ENCODE data around the gene NHSL1. TPM values are rescaled to one million over a fixed set of nuclear protein-coding genes. Genes with fewer than 3 reads are reported as not detected.
A peak's percentile ranks its signal among the peaks of the same experiment; 100 is the strongest.

Gene NHSL1
- total RNA-seq, 2 donors from 2014 or later = 16.3 to 17.5 TPM

GRCh38 chr6:138486249-138487101 is 12.8 kb downstream of the NHSL1 start:
- no peaks in the 10 kb centered on the region for H3K9me3 ChIP-seq (ENCODE audit: control insufficient read depth, low read length)
- H3K36me3 ChIP-seq (ENCODE audit: control insufficient read depth, insufficient read depth, low read length) = peaks cover 4% of the 10 kb centered on the region
- H3K4me3 ChIP-seq (ENCODE audit: low read length) = no peak overlapping the region
- peak; percentile 65 for DNase-seq
- H3K9me3 Mint-ChIP-seq = no peaks in the 10 kb centered on the region
- peaks cover 9% of the 10 kb centered on the region for H3K4me1 ChIP-seq (ENCODE audit: control insufficient read depth, insufficient read depth, low read length)
- peak overlapping the region; percentile 65 for H3K27ac ChIP-seq (ENCODE audit: low read depth, low read length)
- no peak for TF ChIP-seq CTCF (conservative IDR thresholded peaks at IDR 0.05)
- H3K27me3 ChIP-seq (ENCODE audit: control insufficient read depth, insufficient read depth, low read length, poor library complexity, severe bottlenecking) = no peaks in the 10 kb centered on the region
- no peak overlapping the region for H3K9ac ChIP-seq (ENCODE audit: extremely low read depth, low read length, poor library complexity, severe bottlenecking)
- H3K36me3 Mint-ChIP-seq (ENCODE audit: low read depth) = no peaks in the 10 kb centered on the region
- WGBS, 2 experiments (ENCODE audit: insufficient coverage in 1 of 2, insufficient read length in 1 of 2) = 57 to 73% methylated on average over 4 of the region's 4 CpGs
- H3K4me1 Mint-ChIP-seq = peaks cover 34% of the 10 kb centered on the region
- no peaks in the 10 kb centered on the region for H3K27me3 Mint-ChIP-seq (ENCODE audit: insufficient read depth)
- H3K27ac Mint-ChIP-seq = peak overlapping the region; percentile 83
- H3K4me3 Mint-ChIP-seq = no peak overlapping the region

- 59 to 66% methylated on average over 11 to 13 of the region's 13 CpGs for WGBS, 2 experiments (ENCODE audit: insufficient coverage in 1 of 2, insufficient read length in 1 of 2)
- Mint-ChIP-seq H3K9me3 (no peaks in the 10 kb centered on the region), H3K4me1 (peaks cover 30% of the 10 kb centered on the region), H3K36me3 (ENCODE audit: low read depth) (no peaks in the 10 kb centered on the region), H3K27me3 (ENCODE audit: insufficient read depth) (no peaks in the 10 kb centered on the region), H3K4me3 (no peak overlapping the region), H3K27ac (peak overlapping the region; percentile 83)
- no peaks in the 10 kb centered on the region for H3K27me3 ChIP-seq (ENCODE audit: control insufficient read depth, insufficient read depth, low read length, poor library complexity, severe bottlenecking)
- H3K36me3 ChIP-seq (ENCODE audit: control insufficient read depth, insufficient read depth, low read length) = peaks cover 4% of the 10 kb centered on the region
- DNase-seq = peak; percentile 66
- peak overlapping the region; percentile 65 for H3K27ac ChIP-seq (ENCODE audit: low read depth, low read length)
- no peaks in the 10 kb centered on the region for H3K9me3 ChIP-seq (ENCODE audit: control insufficient read depth, low read length)
- H3K9ac ChIP-seq (ENCODE audit: extremely low read depth, low read length, poor library complexity, severe bottlenecking) = no peak overlapping the region
- H3K4me1 ChIP-seq (ENCODE audit: control insufficient read depth, insufficient read depth, low read length) = peaks cover 9% of the 10 kb centered on the region
- TF ChIP-seq CTCF (conservative IDR thresholded peaks at IDR 0.05) = no peak
- no peak overlapping the region for H3K4me3 ChIP-seq (ENCODE audit: low read length)
Measured at GRCh38 chr6:138485586-138486248, 13.6 kb downstream of the NHSL1 start.

GRCh38 chr6:138485005-138485545 is 14.2 kb downstream of the NHSL1 start:
- peaks cover 30% of the 10 kb centered on the region for H3K4me1 Mint-ChIP-seq
- H3K27ac Mint-ChIP-seq = peak overlapping the region; percentile 6
- Histone ChIP-seq H3K27ac (ENCODE audit: low read depth, low read length) (peak overlapping the region; percentile 65), H3K9me3 (ENCODE audit: control insufficient read depth, low read length) (no peaks in the 10 kb centered on the region), H3K4me1 (ENCODE audit: control insufficient read depth, insufficient read depth, low read length) (peaks cover 9% of the 10 kb centered on the region), H3K9ac (ENCODE audit: extremely low read depth, low read length, poor library complexity, severe bottlenecking) (no peak overlapping the region), H3K36me3 (ENCODE audit: control insufficient read depth, insufficient read depth, low read length) (peaks cover 4% of the 10 kb centered on the region), H3K27me3 (ENCODE audit: control insufficient read depth, insufficient read depth, low read length, poor library complexity, severe bottlenecking) (no peaks in the 10 kb centered on the region), H3K4me3 (ENCODE audit: low read length) (no peak overlapping the region)
- H3K9me3 Mint-ChIP-seq = no peaks in the 10 kb centered on the region
- H3K36me3 Mint-ChIP-seq (ENCODE audit: low read depth) = no peaks in the 10 kb centered on the region
- H3K27me3 Mint-ChIP-seq (ENCODE audit: insufficient read depth) = no peaks in the 10 kb centered on the region
- DNase-seq = no peak
- 42 to 51% methylated on average over 9 to 11 of the region's 11 CpGs for WGBS, 2 experiments (ENCODE audit: insufficient coverage in 1 of 2, insufficient read length in 1 of 2)
- no peak overlapping the region for H3K4me3 Mint-ChIP-seq
- TF ChIP-seq CTCF (conservative IDR thresholded peaks at IDR 0.05) = no peak
